ENCODE data around the gene SPATA19.
A peak's percentile ranks its signal among the peaks of the same experiment; 100 is the strongest.

The SPATA19 gene

GRCh38 chr11:133834682-133835592 is 10.4 kb downstream of the SPATA19 start:
- Histone ChIP-seq H3K4me2 (ENCODE audit: low read length) (no peak overlapping the region), H2AFZ (ENCODE audit: low read length) (no peak overlapping the region)

DNA sequence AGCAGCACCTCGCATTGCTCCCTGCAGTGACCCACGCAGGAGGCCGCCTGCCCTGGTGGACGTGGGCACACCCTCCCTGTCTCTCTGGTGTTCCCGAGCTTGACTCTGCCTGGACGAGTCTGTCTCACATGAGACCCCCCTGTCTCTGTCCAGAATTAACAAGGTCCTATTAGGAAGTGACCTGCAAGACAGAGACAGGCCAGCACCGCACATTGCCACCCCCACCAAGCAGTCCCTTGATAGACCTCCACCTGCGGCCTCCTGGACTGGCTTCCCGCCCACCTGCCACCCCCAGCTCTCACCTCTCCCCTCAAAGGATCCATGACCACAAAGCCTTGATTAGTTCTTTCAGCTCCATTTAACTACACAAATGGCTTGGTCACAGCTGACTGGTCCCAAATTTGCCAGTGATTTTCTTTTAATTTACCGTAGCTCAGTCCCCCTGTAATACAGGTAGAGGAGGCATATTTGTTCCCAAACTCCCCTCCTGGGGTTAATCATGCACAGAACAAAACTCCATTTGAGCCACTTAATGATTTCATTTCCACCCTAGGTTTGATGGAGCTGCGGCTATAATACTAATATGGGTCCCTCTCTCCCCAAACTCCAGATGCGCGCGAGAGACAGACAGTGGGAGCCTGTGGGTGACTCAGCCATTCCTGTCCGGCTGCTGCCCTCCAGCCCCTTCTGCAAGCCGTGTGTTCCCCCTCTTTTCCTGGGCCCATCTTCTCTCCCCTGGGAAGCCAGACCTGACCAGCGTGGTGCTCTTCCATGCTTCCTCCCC is 11.2 kb downstream of the SPATA19 start:
- H3K9me3 ChIP-seq (ENCODE audit: low read length): no peaks in the 10 kb centered on the region
- TF ChIP-seq, protein P1, sequence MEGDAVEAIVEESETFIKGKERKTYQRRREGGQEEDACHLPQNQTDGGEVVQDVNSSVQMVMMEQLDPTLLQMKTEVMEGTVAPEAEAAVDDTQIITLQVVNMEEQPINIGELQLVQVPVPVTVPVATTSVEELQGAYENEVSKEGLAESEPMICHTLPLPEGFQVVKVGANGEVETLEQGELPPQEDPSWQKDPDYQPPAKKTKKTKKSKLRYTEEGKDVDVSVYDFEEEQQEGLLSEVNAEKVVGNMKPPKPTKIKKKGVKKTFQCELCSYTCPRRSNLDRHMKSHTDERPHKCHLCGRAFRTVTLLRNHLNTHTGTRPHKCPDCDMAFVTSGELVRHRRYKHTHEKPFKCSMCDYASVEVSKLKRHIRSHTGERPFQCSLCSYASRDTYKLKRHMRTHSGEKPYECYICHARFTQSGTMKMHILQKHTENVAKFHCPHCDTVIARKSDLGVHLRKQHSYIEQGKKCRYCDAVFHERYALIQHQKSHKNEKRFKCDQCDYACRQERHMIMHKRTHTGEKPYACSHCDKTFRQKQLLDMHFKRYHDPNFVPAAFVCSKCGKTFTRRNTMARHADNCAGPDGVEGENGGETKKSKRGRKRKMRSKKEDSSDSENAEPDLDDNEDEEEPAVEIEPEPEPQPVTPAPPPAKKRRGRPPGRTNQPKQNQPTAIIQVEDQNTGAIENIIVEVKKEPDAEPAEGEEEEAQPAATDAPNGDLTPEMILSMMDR (IDR thresholded peaks at IDR 0.05; ENCODE audit: low read length): no peak
- no peak for TF ChIP-seq EZH2 (IDR thresholded peaks at IDR 0.05; ENCODE audit: borderline replicate concordance, low read length)
- no peak overlapping the region for H3K4me2 ChIP-seq (ENCODE audit: low read length)
- no peak overlapping the region for H2AFZ ChIP-seq (ENCODE audit: low read length)
- no peaks in the 10 kb centered on the region; the same call in 1 of the 2 replicates for H3K36me3 ChIP-seq (ENCODE audit: insufficient read depth, low read length)
- H3K27me3 ChIP-seq (ENCODE audit: insufficient read depth, low read length): no peaks in the 10 kb centered on the region
- no peak overlapping the region for H3K9ac ChIP-seq (ENCODE audit: low read length)
- no peaks in the 10 kb centered on the region for H3K79me2 ChIP-seq (ENCODE audit: insufficient read depth, low read length)
- no peaks in the 10 kb centered on the region for H3F3A ChIP-seq (ENCODE audit: insufficient read depth, low read length)
- H3K27ac ChIP-seq (ENCODE audit: low read depth, low read length, poor library complexity, severe bottlenecking): no peak overlapping the region
- H3K4me3 ChIP-seq (ENCODE audit: low read depth, low read length, poor library complexity, severe bottlenecking): no peak overlapping the region
- no peaks in the 10 kb centered on the region for H3K4me1 ChIP-seq (ENCODE audit: insufficient read depth, low read length, severe bottlenecking)
- no peaks in the 10 kb centered on the region for H4K20me1 ChIP-seq (ENCODE audit: insufficient read depth, low read length)
- H3K9me2 ChIP-seq (ENCODE audit: low read depth, low read length): no peaks in the 10 kb centered on the region

More at GRCh38 chr11:133834682-133835592, 10.4 kb downstream of the SPATA19 start:
- H3K27me3 ChIP-seq (ENCODE audit: insufficient read depth, low read length): no peaks in the 10 kb centered on the region
- no peaks in the 10 kb centered on the region for H4K20me1 ChIP-seq (ENCODE audit: insufficient read depth, low read length)
- no peak overlapping the region for H3K4me3 ChIP-seq (ENCODE audit: low read depth, low read length, poor library complexity, severe bottlenecking)
- H3K9me2 ChIP-seq (ENCODE audit: low read depth, low read length): no peaks in the 10 kb centered on the region
- no peak overlapping the region for H3K9ac ChIP-seq (ENCODE audit: low read length)
- no peak overlapping the region for H3K27ac ChIP-seq (ENCODE audit: low read depth, low read length, poor library complexity, severe bottlenecking)
- H3K36me3 ChIP-seq (ENCODE audit: insufficient read depth, low read length): no peaks in the 10 kb centered on the region; the same call in 1 of the 2 replicates
- H3K9me3 ChIP-seq (ENCODE audit: low read length): no peaks in the 10 kb centered on the region
- TF ChIP-seq, protein P1 (IDR thresholded peaks at IDR 0.05; ENCODE audit: low read length): peak; percentile 58
- no peak for TF ChIP-seq EZH2 (IDR thresholded peaks at IDR 0.05; ENCODE audit: borderline replicate concordance, low read length)
- H3F3A ChIP-seq (ENCODE audit: insufficient read depth, low read length): no peaks in the 10 kb centered on the region
- H3K4me1 ChIP-seq (ENCODE audit: insufficient read depth, low read length, severe bottlenecking): no peaks in the 10 kb centered on the region
- H3K79me2 ChIP-seq (ENCODE audit: insufficient read depth, low read length): no peaks in the 10 kb centered on the region

DNA sequence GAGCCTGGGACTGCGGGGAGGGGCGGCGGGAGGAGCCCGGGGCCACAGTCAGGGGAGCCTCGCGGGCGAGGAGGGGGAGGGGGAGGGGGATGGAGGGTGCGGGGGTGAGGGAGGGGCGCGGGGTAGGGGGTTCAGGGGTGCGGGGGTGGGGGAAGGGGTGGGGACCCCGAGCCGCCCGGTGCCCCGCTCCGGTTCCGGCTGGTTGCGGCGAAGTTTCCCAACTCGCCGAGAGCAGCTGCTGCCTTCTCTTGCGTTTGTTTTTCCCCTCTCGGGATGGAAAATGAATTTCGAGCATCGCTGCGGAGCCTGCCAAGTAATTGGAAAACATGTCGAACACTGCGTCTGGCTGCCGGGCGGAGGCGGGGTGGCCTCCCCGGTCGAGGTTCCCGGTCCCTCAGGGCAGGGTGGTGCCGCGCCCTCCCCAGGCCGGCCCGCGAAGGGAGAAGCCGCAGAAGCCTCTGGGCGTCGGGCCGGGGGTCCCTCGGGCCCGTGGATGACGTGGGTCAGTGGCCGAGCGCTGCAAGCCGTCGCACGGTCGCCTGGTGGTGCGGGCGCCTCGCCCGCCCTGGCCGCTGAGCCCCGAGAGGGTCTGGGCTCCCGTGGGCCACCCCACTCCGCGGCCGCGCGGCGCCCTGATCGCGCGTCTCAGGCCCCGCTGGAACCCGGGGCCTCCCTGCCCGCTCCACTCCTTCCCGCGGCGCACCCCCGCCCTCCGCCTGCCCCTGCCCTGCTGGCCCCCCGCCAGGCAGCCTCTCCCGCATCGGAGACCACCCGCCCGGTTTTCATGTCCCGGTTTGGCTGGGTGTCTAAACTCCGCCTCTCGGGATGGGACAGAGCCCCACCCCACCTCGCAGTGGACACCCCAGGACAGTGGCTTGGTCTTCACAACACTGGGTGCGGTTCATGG is 12.1 kb downstream of the SPATA19 start:
- H3K27me3 ChIP-seq (ENCODE audit: insufficient read depth, low read length): no peaks in the 10 kb centered on the region
- H3F3A ChIP-seq (ENCODE audit: insufficient read depth, low read length): no peaks in the 10 kb centered on the region
- H3K9ac ChIP-seq (ENCODE audit: low read length): no peak overlapping the region
- no peaks in the 10 kb centered on the region for H3K79me2 ChIP-seq (ENCODE audit: insufficient read depth, low read length)
- no peaks in the 10 kb centered on the region; the same call in 1 of the 2 replicates for H3K36me3 ChIP-seq (ENCODE audit: insufficient read depth, low read length)
- no peak overlapping the region for H3K4me3 ChIP-seq (ENCODE audit: low read depth, low read length, poor library complexity, severe bottlenecking)
- no peaks in the 10 kb centered on the region for H3K9me2 ChIP-seq (ENCODE audit: low read depth, low read length)
- H3K27ac ChIP-seq (ENCODE audit: low read depth, low read length, poor library complexity, severe bottlenecking): no peak overlapping the region
- H2AFZ ChIP-seq (ENCODE audit: low read length): no peak overlapping the region
- H4K20me1 ChIP-seq (ENCODE audit: insufficient read depth, low read length): no peaks in the 10 kb centered on the region
- no peak overlapping the region for H3K4me2 ChIP-seq (ENCODE audit: low read length)
- no peaks in the 10 kb centered on the region for H3K4me1 ChIP-seq (ENCODE audit: insufficient read depth, low read length, severe bottlenecking)
- TF ChIP-seq EZH2 (IDR thresholded peaks at IDR 0.05; ENCODE audit: borderline replicate concordance, low read length): no peak
- H3K9me3 ChIP-seq (ENCODE audit: low read length): no peaks in the 10 kb centered on the region
